Measurements from ENCODE around the gene LHCGR.
"Not testable (repeated sequence)": the region's sequence is repeated elsewhere in the genome, so short reads cannot be mapped to it uniquely, and the experiment has no call there.

LHCGR gene

DNA sequence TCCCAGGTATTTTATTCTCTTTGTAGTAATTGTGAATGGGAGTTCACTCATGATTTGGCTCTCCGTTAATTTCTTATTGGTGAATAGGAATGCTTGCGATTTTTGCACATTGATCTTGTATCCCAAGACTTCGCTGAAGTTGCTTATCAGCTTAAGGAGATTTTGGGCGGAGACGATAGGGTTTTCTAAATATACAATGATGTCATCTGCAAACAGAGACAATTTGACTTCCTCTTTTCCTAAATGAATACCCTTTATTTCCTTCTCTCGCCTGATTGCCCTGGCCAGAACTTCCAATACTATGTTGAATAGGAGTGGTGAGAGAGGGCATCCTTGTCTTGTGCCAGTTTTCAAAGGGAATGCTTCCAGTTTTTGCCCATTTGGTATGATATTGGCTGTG lies 51.9 kb downstream of the LHCGR start:
- not testable (repeated sequence) for DNase-seq

DNA sequence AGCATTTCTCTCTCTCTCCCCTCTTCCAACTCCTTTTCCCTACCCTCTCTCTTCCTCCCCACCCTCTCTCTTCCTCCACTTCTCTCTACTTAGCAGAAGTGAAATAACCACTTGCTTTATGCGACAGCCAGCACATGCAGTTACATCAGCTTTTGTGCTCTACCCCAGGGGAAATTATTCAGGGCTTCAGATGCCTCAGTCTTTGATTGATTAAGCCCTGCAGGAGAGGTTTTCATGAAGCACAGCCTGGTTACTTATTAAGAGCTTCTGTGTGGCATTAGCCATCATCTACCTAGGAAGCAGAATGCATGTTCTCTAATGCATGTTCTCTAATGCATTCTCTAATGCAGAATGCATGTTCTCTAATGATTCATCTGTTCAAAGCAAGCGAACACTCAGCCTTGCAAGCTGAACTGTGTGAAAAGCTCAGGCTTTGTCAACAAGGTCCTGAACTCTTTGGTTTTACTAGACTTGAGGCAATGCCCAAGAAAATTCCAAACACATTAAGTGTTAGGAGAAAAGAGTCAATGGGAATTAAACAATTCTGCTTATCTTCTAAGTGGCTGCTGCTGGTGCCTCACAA lies 56.1 kb downstream of the LHCGR start:
- no peak for DNase-seq

DNA sequence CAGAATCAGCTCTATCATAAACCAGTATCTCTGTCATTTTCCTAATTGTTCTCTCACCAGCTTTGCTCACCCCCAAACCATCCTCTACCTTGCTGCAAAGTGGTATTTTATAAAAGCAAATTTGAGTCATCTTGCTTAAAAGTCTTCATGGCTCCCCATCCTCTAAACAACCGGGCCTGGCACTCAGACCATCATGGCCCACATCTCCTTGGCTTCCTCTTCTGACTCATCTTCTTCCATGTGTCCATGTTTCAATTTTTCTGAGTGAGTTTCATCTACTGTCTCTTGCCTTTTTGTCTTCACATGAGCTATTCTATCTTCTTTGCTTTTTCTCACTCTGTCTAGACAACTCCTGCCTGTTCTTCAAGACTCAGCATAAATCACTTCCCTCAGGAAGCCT lies 58.6 kb downstream of the LHCGR start:
- no peak for DNase-seq

- no peak for DNase-seq
Observed at GRCh38 chr2:48695991-48696390, 59.5 kb downstream of the LHCGR start.

- no peak for DNase-seq
Observed at GRCh38 chr2:48694149-48694548, 61.4 kb downstream of the LHCGR start.

DNA sequence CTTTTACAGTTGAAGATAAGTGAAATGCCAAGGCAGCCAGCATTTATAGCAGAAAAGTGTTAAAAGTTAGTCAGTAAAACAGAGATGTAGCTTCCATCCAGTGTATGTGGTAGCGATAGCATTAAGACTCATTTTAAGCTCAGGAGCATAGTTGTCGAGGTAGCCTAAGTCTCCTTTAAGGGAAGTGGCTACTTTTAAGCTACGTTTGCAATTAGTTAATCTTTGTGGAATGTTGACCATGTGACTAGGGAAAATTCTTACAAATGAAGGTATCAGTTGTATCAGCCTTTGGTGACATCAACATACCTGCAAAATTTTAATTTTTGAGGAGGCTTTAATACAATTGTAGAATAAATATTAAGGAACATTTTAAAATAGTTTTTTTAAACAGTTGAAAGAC lies 61.9 kb downstream of the LHCGR start:
- DNase-seq = no peak

DNA sequence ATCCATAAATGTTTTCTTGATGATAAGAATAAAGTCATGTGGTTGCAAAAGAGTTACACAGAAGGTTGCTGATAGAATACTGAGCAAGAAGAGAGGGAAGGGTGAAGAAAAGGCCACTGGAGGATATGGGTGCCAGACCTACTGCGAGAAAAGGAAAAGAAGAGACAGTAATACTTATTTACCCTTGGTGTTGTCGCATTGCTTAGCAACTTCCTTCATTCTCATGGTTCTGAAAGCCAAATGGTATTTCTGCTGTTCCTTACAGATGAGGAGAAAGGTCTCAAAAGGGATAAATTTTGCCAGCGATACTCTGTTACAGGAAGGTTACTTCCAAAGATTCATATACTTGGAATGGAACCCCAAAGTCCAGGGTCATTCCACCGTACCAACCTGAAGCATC lies 62.5 kb downstream of the LHCGR start:
- no peak for DNase-seq

DNA sequence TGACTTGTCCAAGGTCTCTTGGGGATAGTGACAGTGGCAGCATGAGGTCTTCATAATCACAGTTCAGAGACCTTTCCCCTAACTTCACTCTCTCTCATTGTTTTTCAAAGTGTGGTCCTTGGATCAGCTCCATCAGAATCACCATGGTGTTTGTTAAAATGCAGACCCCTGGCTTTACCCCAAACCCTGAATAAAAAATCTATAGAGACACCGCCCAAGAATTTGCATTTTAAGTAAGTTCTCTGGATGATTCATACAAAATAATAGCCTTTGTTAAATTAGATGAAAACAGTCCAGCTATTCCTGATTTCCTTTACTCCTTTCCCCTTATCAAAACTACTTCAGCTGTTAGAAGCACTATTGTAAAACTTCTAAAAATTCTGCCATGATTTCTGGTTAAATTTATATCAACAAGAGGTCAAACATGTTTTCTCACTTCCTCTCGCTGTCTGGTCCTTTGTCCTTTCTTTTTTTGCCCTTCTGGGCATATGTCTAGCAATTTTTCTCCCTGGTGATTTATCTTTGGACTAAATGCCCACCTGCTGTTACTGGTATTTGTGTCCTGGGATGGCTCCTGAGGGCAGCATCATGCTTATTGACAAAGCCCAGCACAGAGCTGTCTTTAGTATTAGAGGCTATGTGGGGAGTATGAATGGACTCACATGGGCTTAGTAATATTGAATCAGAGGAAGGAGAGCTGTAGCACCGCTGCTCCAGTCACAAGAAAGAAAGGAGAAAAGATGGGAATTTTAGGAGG lies 63.4 kb downstream of the LHCGR start:
- DNase-seq = no peak

DNA sequence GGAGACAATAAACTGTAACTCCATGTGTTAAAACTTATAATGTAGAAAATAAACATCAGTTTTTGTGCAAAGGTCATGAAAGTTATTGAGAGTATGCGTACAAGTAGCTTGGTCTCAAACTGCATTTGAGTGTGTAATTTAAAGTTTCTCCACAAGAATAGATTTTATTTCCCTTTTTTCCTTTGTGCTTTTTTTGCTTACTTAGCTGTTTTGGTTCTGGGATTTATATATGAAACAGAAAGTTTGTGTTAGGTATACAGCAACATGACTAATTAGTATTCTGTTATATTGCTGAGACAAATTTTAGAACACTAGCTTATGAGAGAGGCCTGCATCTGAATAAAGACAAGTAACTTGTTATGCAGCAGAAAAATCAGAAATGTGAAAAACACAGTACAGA lies 70.4 kb downstream of the LHCGR start:
- no peak for DNase-seq

GRCh38 chr2:48677450-48677849 lies 78.1 kb downstream of the LHCGR start:
- DNase-seq = no peak

DNA sequence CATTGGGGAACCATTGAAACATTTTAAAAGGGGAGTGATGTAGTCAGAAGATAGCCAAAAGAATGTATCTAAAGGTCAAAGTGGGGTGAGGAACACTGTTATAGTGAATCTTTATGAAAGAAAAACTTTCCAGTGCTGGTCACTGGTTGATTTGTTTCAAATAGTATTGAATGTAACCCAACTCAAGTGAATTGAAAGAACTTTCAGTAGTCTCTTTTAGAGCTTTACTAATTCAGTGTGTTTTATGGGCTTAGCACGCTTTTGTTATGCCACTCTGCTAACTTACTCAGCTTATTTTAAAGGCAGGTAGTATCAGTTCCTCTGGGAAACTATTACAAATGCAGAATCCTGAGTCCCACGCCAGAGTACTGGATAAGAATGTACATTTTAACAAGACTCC lies 80.6 kb downstream of the LHCGR start:
- DNase-seq = no peak

DNA sequence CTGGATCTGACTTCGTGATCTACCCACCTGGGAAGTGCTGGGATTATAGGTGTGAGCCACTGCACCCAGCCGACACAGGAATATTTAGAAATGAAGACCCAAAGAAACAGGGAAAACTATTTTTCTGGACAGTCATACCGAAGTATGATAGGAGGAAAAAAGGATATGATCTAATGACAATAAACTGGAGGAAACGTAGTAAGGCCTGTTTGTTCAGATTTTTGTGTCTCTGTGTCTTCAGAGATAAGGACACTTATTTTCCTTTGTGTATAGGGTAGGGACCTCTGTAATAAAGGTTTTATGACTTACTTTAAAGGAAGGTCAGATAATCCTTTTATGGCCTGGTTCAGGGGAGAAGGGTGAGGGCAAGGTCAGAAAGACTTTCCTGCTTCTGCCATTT lies 81.9 kb downstream of the LHCGR start:
- no peak for DNase-seq

- DNase-seq = no peak
Observed at GRCh38 chr2:48668992-48669391, 86.5 kb downstream of the LHCGR start.

- DNase-seq = no peak
Observed at GRCh38 chr2:48651158-48651790, 104.2 kb downstream of the LHCGR start.

DNA sequence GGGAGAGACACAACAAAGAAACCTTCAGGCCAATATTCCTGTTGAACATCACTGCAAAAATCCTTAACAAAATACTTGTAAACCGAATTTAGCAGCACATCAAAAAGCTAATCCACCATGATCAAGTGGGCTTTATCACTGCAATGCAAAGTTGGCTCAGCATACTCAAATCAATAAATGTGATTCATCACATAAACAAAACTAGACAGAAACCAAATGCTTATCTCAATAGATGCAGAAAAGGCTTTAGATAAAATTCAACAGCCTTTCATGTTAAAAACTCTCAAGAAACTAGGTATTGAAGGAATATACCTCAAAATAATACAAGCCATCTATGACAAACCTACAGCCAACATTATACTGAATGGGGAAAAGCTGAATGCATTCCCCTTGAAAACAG lies 117.3 kb downstream of the LHCGR start:
- DNase-seq = no peak
